Activated T-cell treated with anti-CD3 and anti-CD28 coated beads for 1 hour (primary cell): ENCODE results near the gene PSME3IP1.

Source experiments
- DNase-seq: peaks from one replicate; pipeline ENCODE4 v3.0.0-alpha.2; 2020; ENCODE audit warnings: low read depth

The PSME3IP1 gene

DNA sequence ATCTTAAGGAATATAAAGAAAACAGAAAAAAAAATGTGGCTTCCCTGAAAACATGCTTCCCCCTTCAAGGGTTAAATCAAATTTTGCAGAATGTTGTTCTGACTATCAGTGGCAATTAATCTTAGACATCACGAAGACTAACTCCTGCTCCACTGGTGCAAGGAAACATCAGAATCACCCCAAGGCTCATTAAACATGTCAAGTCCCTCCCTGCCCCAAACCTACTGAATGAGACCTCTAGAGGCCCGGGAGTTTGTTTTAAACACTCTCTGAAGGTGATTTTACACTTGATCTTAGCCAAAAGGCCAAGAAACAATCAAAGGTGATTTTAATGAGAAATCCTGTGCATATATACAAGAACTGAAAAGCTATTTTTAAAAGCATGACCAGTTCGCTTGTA lies 18.3 kb downstream of the PSME3IP1 start:
- no peak for DNase-seq

- DNase-seq: no peak
Observed at GRCh38 chr16:57166951-57167350, 18.9 kb downstream of the PSME3IP1 start.

DNA sequence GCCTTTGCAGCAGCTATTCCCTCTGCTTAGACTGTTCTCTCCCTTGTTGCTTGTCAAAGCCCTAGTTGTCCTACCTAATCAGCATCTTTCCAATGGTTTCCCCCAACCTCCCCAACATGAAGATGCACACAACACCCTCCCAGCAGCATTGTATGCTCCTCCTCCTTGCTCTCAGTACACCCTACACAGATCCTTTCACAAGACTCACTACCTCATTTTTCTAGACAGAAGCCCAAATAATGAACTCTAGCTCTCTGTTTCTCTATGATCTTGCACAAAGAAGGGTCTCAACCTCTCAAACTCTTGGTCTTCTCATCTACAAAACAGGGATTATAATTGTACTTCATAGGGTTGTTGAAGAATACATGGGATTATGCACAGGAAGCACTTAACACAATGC lies 19.4 kb downstream of the PSME3IP1 start:
- DNase-seq: no peak

GRCh38 chr16:57165938-57166337 lies 19.9 kb downstream of the PSME3IP1 start:
- DNase-seq: no peak

- no peak for DNase-seq
Observed at GRCh38 chr16:57165483-57165882, 20.4 kb downstream of the PSME3IP1 start.

DNA sequence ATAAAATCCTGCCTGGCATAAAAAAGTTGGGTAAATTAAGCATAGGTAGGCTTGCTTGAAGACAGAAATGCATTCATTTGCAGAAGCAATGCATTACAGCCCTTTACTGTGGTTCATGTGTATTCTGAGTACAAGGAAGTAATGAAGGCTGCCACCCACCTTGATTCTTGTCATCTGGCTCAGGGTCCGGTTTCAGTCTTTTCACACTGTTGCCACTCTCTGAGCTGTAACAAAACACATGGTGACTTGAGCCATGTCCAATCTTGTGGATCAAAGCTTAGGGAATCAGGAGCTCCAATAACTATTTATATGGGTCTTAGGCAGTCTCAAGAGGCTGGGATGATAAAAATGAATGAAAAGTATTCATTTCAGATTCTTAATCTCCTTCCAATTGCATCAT lies 22.0 kb downstream of the PSME3IP1 start:
- no peak for DNase-seq

GRCh38 chr16:57159447-57159846 lies 26.4 kb downstream of the PSME3IP1 start:
- DNase-seq: no peak

GRCh38 chr16:57157533-57157932 lies 28.3 kb downstream of the PSME3IP1 start:
- no peak for DNase-seq

- DNase-seq: no peak
Observed at GRCh38 chr16:57156351-57156703, 29.5 kb downstream of the PSME3IP1 start.

GRCh38 chr16:57155702-57156350 lies 30.0 kb downstream of the PSME3IP1 start:
- DNase-seq: no peak

DNA sequence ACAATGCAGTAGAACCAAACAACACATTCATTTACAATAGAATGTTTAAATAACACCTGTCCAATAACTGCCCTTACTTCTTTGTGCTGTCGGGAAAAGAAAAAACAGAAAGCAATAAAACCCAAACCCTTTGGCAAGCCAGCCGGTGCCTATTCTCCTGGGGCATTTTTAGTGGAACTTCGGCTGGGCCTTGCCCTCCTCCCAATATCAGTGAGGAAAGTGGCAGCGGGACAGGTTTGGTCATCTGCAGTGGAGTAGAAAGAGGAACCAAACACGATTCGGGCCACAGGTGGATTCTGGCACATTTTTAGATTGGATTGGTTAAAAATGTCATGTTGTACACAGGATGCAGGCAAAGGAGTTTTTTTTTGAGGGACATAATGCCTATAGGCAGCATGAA lies 32.0 kb downstream of the PSME3IP1 start:
- no peak for DNase-seq

DNA sequence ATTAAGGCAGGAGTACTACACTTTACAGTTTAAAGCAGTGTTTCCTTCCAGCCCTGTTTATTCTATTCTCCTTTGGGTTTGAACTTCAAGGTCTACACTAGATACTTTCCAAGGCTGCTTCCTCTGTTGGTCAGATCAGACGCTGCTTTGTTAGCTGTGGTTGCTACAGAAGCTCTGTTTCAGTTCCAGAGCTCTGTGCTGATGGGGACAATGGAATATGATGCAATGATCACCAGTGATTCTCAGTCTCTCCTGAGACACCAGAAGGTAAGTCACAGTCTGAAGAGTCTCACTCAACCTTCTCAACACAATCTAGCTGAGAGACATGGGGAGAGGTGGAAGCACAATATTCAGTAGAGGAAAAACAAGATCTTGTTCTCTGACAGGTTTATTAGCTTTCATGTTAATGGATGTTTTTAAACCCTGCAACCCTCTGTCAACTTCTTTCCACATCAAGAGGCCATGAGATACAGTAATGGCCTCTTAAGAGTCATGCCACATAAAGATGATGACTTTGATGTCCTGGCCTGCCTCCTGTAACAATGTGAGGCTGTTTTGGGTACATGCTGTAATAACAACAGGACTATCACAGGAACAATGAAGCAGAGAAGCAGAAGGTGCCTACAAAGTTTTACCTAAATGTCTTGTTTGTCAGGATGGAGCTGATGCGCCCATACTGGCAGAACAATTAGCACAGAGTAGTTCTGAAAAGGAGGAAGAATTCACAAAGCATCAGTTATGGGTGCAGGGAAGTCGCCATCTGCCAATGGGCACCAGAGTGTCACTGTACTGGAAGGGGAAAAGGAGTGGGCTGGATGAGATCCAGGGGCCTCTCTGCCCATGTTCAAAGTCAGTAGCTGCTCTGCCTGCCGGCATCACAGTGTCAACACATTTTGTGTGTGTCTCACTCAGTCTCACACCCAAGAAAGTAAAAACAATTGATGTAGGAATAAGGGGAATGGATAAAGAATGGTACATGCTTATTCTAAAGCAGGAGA lies 33.4 kb downstream of the PSME3IP1 start:
- DNase-seq: no peak

DNA sequence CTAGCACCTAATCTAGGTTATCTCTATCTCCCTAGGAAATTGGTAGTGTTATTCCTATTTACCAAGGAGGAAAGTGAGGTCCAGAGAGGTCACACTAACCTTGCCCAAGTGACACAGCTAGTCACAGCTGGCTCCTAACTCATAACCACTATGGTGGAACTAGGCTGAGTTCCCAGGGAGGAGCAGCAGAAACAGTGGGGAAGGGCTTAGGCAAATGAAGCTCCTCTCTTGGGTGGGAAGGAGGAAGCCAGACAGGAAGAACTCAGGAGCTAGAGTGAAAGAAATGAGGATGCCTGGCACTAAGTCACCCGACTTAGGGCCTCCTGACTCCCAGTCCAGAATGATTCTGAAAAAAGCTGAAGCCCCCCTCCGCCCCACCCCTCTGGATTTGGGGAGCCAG lies 34.5 kb downstream of the PSME3IP1 start:
- DNase-seq: no peak

GRCh38 chr16:57150682-57151330 lies 35.0 kb downstream of the PSME3IP1 start:
- no peak for DNase-seq

- no peak for DNase-seq
Observed at GRCh38 chr16:57149391-57149790, 36.4 kb downstream of the PSME3IP1 start.

DNA sequence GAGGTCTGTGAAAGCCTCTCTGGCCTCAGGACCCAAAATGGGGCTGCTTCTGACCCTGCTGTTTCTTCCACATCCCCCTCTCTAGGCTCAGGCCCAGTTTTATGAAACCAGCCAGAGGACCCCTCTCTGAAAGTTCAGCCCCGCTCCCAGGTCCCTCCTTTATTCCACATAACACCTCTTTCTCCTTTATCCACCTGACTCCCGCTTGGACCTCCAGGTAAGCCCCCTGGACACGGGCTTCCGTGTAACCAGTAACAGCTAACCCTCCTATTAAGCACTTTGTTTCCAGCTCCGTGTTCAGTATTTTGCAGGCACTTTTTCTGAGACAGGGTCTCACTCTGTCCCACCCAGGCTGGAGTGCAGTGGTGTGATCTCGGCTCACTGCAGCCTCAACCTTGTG lies 37.4 kb downstream of the PSME3IP1 start:
- no peak for DNase-seq

GRCh38 chr16:57147381-57148221 lies 38.2 kb downstream of the PSME3IP1 start:
- DNase-seq: no peak

DNA sequence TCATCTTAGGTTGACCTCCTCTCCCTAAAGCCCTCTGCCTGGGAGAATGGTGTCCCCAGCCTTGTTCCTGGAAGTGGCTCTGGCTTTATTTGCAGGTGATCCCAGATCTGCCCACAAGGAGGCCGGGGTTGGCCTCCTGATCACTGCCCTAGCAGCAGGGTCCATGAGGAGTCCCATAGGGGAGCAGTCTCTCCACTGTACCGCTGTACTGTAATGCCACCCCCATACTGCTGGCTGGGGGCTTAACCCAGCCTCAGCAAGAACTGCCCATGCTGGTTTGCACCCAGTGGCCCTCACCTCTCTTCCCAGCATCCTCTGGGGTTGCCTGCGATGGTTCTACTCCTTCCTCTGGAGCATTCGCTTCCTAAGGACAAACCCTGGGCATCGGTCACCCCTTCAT lies 39.1 kb downstream of the PSME3IP1 start:
- no peak for DNase-seq

- no peak for DNase-seq
Observed at GRCh38 chr16:57146040-57146647, 39.7 kb downstream of the PSME3IP1 start.

DNA sequence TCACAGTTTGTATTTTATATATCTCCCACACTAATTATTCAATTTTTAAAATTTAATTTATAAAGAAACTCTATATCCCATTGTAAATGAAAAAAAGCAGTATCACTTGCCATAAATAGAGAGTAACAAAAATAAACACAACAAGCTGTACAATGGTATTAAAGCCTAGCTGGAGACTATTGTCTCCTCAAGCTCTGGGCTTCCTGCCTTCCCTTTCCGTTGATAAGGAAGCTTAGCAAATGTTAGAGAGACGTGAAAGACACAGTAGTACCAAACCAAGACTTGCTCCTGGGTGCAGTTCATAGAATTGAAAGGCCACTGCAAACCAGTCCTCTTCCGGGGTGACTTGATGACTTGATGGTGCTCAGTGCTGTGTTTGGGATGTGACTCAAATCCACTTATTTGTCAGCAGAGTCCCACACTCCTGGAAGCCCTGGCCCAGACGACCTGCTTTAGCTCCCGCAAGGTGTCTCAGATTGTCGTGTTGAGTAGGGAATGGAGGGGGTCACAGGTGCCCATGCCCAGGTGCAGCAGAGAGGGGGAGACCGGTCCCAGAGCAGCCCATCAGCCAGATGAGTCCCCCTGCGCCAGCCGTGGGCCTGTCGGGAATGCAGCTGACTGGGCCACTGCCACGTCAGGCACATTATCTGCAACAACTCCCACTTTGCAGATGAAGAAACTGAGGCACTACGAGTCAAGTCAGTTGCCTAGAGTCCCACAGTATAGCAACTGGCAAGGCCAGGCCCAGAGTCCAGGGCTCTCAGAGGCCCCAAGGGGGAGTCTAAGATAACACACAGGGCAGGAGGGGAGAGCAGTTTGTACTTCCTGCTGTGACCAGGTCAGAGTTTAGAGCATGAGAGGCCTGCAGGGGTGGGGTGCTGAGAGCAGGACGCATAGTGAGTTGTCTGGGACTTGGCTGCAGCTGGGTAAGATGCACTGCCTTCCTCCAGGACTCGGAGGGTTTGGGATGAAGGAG lies 40.5 kb downstream of the PSME3IP1 start:
- DNase-seq: no peak
